A549 (cell line): ENCODE results near the gene THBD. TPM values are rescaled to one million over a fixed set of nuclear protein-coding genes. Genes with fewer than 3 reads are reported as not detected.

Source experiments
- ATAC-seq, 2 experiments: fragments of 200-7000 bp in 1 of 2; fragments of >200 bp in 1 of 2; cut with Nextera tagmentation in 1 of 2; cut with Tn5 transposase in 1 of 2; 3 replicates each; pipeline versions ENCODE4 v1.8.0 to v1.9.1; 2018 to 2020; ENCODE audit warnings: mild to moderate bottlenecking in 1 of 2, moderate library complexity in 1 of 2
- CTCF ChIA-PET: fragments of 300-600 bp; sonication (Branson Sonifier 250); formaldehyde crosslinking; extraction: SDS; loops from one replicate; lab custom pipeline; 2021; ENCODE audit warnings: antibody characterized with exemption, inconsistent platforms; lab: Yijun Ruan, JAX
- POLR2A ChIA-PET: fragments of 350-600 bp; formaldehyde crosslinking; extraction: SDS; loops from one replicate; lab custom pipeline; 2021; ENCODE audit warnings: antibody characterized with exemption, inconsistent platforms; lab: Yijun Ruan, JAX
- DNase-seq, 2 experiments: peaks; one replicate each; pipeline versions ENCODE4 v3.0.0 to v3.0.0-alpha.2; 2011 to 2016; ENCODE audit warnings: low read depth in 1 of 2, low spot score in 1 of 2
- FAIRE-seq: peaks from 2 replicates; lab custom pipeline; 2011; peaks lifted over from hg19 to GRCh38; lab: Jason Lieb, UNC
- H3K27ac ChIP-seq, 2 experiments: fragments of >200 bp; sonication (Bioruptor Twin); formaldehyde crosslinking; 3 replicates each; pipeline ENCODE4 v1.5.1; 2016 to 2017
- H3K4me1 ChIP-seq: fragments of >200 bp; sonication (Bioruptor Twin); formaldehyde crosslinking; 3 replicates; pipeline ENCODE4 v1.6.1; 2016
- H3K4me2 ChIP-seq: fragments of >200 bp; sonication (Bioruptor Twin); formaldehyde crosslinking; 3 replicates; pipeline ENCODE4 v1.6.1; 2016
- H3K4me3 ChIP-seq: fragments of >200 bp; sonication (Bioruptor Twin); formaldehyde crosslinking; 3 replicates; pipeline ENCODE4 v1.5.1; 2016
- H3K9me3 ChIP-seq: fragments of >200 bp; sonication (Bioruptor Twin); formaldehyde crosslinking; 3 replicates; pipeline ENCODE4 v1.6.1; 2016
- BHLHE40 ChIP-seq: IDR thresholded peaks from 2 replicates; pipeline ENCODE4 v1.6.1; 2012; ENCODE audit warnings: low read depth, low read length, inconsistent platforms
- CEBPB ChIP-seq, 2 experiments: fragments of >200 bp in 1 of 2; sonication (Bioruptor Twin) in 1 of 2; formaldehyde crosslinking in 1 of 2; IDR thresholded peaks; 2 replicates each; pipeline ENCODE4 v1.6.1; 2012 to 2016
- EHF ChIP-seq: fragments of 250-450 bp; sonication (Bioruptor Pico); IDR thresholded peaks from 2 replicates; pipeline ENCODE4 v1.5.0; 2020; ENCODE audit warnings: mild to moderate bottlenecking
- EHMT2 ChIP-seq: fragments of 200-600 bp; sonication (generic); IDR thresholded peaks from 2 replicates; pipeline ENCODE4 v1.6.1; 2016; ENCODE audit warnings: antibody characterized with exemption, low read depth, mild to moderate bottlenecking, moderate library complexity
- FOSB ChIP-seq: fragments of 250-450 bp; sonication (Bioruptor Pico); IDR thresholded peaks from 2 replicates; pipeline ENCODE4 v1.5.0; 2020; ENCODE audit warnings: mild to moderate bottlenecking, moderate library complexity
- FOSL2 ChIP-seq, 2 experiments: fragments of 450-650 bp in 1 of 2; fragments of >200 bp in 1 of 2; sonication (Bioruptor Twin) in 1 of 2; formaldehyde crosslinking; IDR thresholded peaks; 2 replicates each; pipeline versions ENCODE4 v1.5.0 to v1.6.1; 2016 to 2020; ENCODE audit warnings: mild to moderate bottlenecking in 1 of 2, moderate library complexity in 1 of 2
- FOXS1 ChIP-seq: fragments of 250-450 bp; sonication (Bioruptor Pico); IDR thresholded peaks from 2 replicates; pipeline ENCODE4 v1.5.0; 2020; ENCODE audit warnings: mild to moderate bottlenecking, moderate library complexity
- HDAC2 ChIP-seq: fragments of 200-600 bp; sonication (generic); IDR thresholded peaks from 2 replicates; pipeline ENCODE4 v1.6.1; 2016
- HEYL ChIP-seq: fragments of 250-450 bp; sonication (Bioruptor Pico); IDR thresholded peaks from 2 replicates; pipeline ENCODE4 v1.8.0; 2021; ENCODE audit warnings: mild to moderate bottlenecking, moderate library complexity
- MAZ ChIP-seq: fragments of 150-350 bp; IDR thresholded peaks from 2 replicates; pipeline ENCODE4 v1.6.1; 2014; ENCODE audit warnings: antibody characterized with exemption, low read depth, low read length, borderline replicate concordance
- MYC ChIP-seq: IDR thresholded peaks from 2 replicates; pipeline ENCODE4 v1.6.1; 2012; ENCODE audit warnings: mild to moderate bottlenecking, inconsistent platforms, low read length, improper control_type of control experiment, borderline replicate concordance
- NR3C1 ChIP-seq: fragments of >200 bp; sonication (Bioruptor Twin); formaldehyde crosslinking; IDR thresholded peaks from 3 replicates; pipeline ENCODE4 v1.6.1; 2017
- POLR2A ChIP-seq: IDR thresholded peaks from 2 replicates; pipeline ENCODE4 v1.6.1; 2012; ENCODE audit warnings: mild to moderate bottlenecking, low read length
- POLR2AphosphoS2 ChIP-seq: conservative IDR thresholded peaks from 2 replicates; pipeline ENCODE4 v1.6.1; 2012; ENCODE audit warnings: low read length, improper control_type of control experiment, inconsistent platforms
- RARB ChIP-seq: fragments of 250-450 bp; sonication (Bioruptor Pico); IDR thresholded peaks from 2 replicates; pipeline ENCODE4 v1.8.0; 2021; ENCODE audit warnings: mild to moderate bottlenecking, moderate library complexity
- RCOR1 ChIP-seq: fragments of 150-350 bp; IDR thresholded peaks from 2 replicates; pipeline ENCODE4 v1.6.1; 2014; ENCODE audit warnings: antibody characterized with exemption, low read length, low read depth
- USF2 ChIP-seq: fragments of 450-650 bp; IDR thresholded peaks from 2 replicates; pipeline ENCODE4 v1.6.1; 2014; ENCODE audit warnings: antibody characterized with exemption
- ZC3H11A ChIP-seq: fragments of 450-650 bp; IDR thresholded peaks from 2 replicates; pipeline ENCODE4 v1.6.1; 2014; ENCODE audit warnings: antibody characterized with exemption, mild to moderate bottlenecking
- ZNF302 ChIP-seq: fragments of 250-450 bp; sonication (Bioruptor Pico); IDR thresholded peaks from 2 replicates; pipeline ENCODE4 v1.9.0; 2021; ENCODE audit warnings: inconsistent platforms, mild to moderate bottlenecking, moderate library complexity
- ZSCAN20 ChIP-seq: fragments of 250-450 bp; sonication (Bioruptor Pico); IDR thresholded peaks from 2 replicates; pipeline ENCODE4 v1.8.0; 2022; ENCODE audit warnings: mild to moderate bottlenecking, moderate library complexity
- WGBS: methylation state at CpG from one replicate; pipeline ENCODE4 v1.1.6; 2017; ENCODE audit errors: missing lambda C conversion rate; 5-methylcytosine and 5-hydroxymethylcytosine counted together
- polyA plus RNA-seq, 4 experiments: library from polyadenylated mRNA; depleted of rRNA in 3 of 4; stranded (reverse); fragments of >200 nt; fragmentation: RNase III in 1 of 4; extraction: RNeasy Plus Mini Kit Qiagen cat#74134 plus additional on column Dnase treatment in 1 of 4; gene quantifications; 2 replicates in 3 of 4; 3 replicates in 1 of 4; pipeline ENCODE4 v1.2.3, GENCODE V29; 2011 to 2017

The THBD gene
- polyA plus RNA-seq, 2 of the 4 experiments (the other 2 are of a cell fraction), result 25.8 to 29.6 TPM

- no peak for FAIRE-seq
- no peak for ATAC-seq
- H3K9me3 ChIP-seq, result no peaks in the 10 kb centered on the region
- H3K4me2 ChIP-seq, result no peak overlapping the region
- TF ChIP-seq POLR2AphosphoS2, result no peak
- TF ChIP-seq MAZ, result no peak
- TF ChIP-seq RARB (CRISPR knock-in tag), result no peak
- TF ChIP-seq FOXS1 (CRISPR knock-in tag), result no peak
- no peak for TF ChIP-seq NR3C1
- no peak for TF ChIP-seq HEYL (CRISPR knock-in tag)
- no peak for TF ChIP-seq POLR2A
- TF ChIP-seq ZC3H11A, result no peak
- no peak for TF ChIP-seq FOSL2 (IDR thresholded peaks at IDR 0.05)
- TF ChIP-seq FOSL2 (CRISPR knock-in tag; IDR thresholded peaks at IDR 0.05), result no peak
- H3K27ac ChIP-seq, result no peak overlapping the region
- POLR2A ChIA-PET, result no interaction called here
- H3K4me3 ChIP-seq, result no peak overlapping the region
- CTCF ChIA-PET, result interaction anchor here (0.9 to 1.3 kb wide), 7 partner anchors 9 to 247 kb away, joined by 3 to 4 read pairs (median 3); partner anchors contain the start of gene CD93
- H3K4me1 ChIP-seq, result no peaks in the 10 kb centered on the region
- no peak for DNase-seq
- 59% methylated on average over 13 of the region's 13 CpGs for WGBS
Measured at GRCh38 chr20:23094213-23094896, 44.9 kb upstream of the THBD start.

DNA sequence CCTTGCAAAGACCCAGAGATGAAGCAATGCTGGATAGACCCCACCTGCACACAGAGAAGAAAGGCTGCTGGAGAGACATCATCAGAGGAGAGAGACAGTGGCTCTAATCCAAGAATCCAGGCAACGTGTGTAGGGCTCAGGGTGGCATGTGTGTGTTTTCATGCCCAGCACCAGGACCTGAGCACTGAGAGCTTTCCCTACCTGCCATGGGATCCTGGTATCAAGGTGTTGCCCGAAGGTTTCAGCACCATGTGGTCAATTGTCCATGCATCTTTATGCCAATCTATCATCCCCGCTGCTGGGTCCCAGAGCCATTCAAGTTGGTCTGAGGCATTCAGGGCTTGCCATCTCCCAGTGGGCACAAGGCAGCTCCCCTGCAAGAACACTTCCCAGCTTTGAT, 44.1 kb upstream of the THBD start:
- WGBS, result 33% methylated on average over 3 of the region's 3 CpGs
- no peak overlapping the region for H3K27ac ChIP-seq
- H3K4me1 ChIP-seq, result no peaks in the 10 kb centered on the region
- TF ChIP-seq USF2, result no peak
- TF ChIP-seq ZSCAN20 (CRISPR knock-in tag), result no peak
- TF ChIP-seq ZNF302 (CRISPR knock-in tag), result no peak
- no peak for TF ChIP-seq RCOR1
- TF ChIP-seq NR3C1, result no peak
- no peak for FAIRE-seq
- POLR2A ChIA-PET, result no interaction called here
- no peak for DNase-seq
- H3K4me3 ChIP-seq, result no peak overlapping the region
- CTCF ChIA-PET, result interaction anchor here (1.1 to 1.3 kb wide), 2 partner anchors 20 to 142 kb away, joined by 3 read pairs; no protein-coding TSS in a partner anchor
- H3K4me2 ChIP-seq, result no peak overlapping the region
- H3K9me3 ChIP-seq, result no peaks in the 10 kb centered on the region
- ATAC-seq, result no peak

- POLR2A ChIA-PET, result no interaction called here
- DNase-seq (no peak), FAIRE-seq (no peak)
Measured at GRCh38 chr20:23092861-23093495, 43.5 kb upstream of the THBD start.

GRCh38 chr20:23092384-23092756, 42.9 kb upstream of the THBD start:
- DNase-seq (no peak), ATAC-seq (no peak)
- POLR2A ChIA-PET, result no interaction called here

More at GRCh38 chr20:23092861-23093495, 43.5 kb upstream of the THBD start:
- 57% methylated on average over 7 of the region's 7 CpGs for whole genome bisulfite sequencing
- H3K9me3 ChIP-seq, result no peaks in the 10 kb centered on the region
- CTCF ChIA-PET, result no interaction called here
- H3K4me3 ChIP-seq, result no peak overlapping the region
- no peak overlapping the region for H3K27ac ChIP-seq
- H3K4me2 ChIP-seq, result no peak overlapping the region
- no peak for TF ChIP-seq MAZ
- no peak for TF ChIP-seq CEBPB (IDR thresholded peaks at IDR 0.05)
- TF ChIP-seq EHMT2, result no peak
- no peak for TF ChIP-seq MYC
- no peak for TF ChIP-seq HDAC2
- TF ChIP-seq FOSB (CRISPR knock-in tag), result no peak
- TF ChIP-seq USF2, result no peak
- no peak for TF ChIP-seq EHF (CRISPR knock-in tag)
- no peak for ATAC-seq
- H3K4me1 ChIP-seq, result no peaks in the 10 kb centered on the region

More at GRCh38 chr20:23092384-23092756, 42.9 kb upstream of the THBD start:
- CTCF ChIA-PET, result no interaction called here
- H3K4me1 ChIP-seq, result no peaks in the 10 kb centered on the region
- TF ChIP-seq EHF (CRISPR knock-in tag), result no peak
- no peak for TF ChIP-seq BHLHE40
- TF ChIP-seq, all 56 proteins: peak for 0
- 30% methylated on average over 2 of the region's 2 CpGs for WGBS
- no peaks in the 10 kb centered on the region for H3K9me3 ChIP-seq
- no peak overlapping the region for H3K4me2 ChIP-seq
- H3K4me3 ChIP-seq, result no peak overlapping the region
- no peak overlapping the region for H3K27ac ChIP-seq
- FAIRE-seq, result no peak
